Measurements from ENCODE around the gene MYH11.

GRCh38 chr16:15765880-15766279 lies 90.9 kb downstream of the MYH11 start:
- peak; percentile 65 for TF ChIP-seq CTCF (conservative IDR thresholded peaks at IDR 0.05; ENCODE audit: low read length)
- TF ChIP-seq EZH2phosphoT487 (IDR thresholded peaks at IDR 0.05; ENCODE audit: borderline replicate concordance): no peak

Data from Loucy (cell line).